ENCODE measurements around the gene TBCD. TPM values are rescaled to one million over a fixed set of nuclear protein-coding genes. Genes with fewer than 3 reads are reported as not detected.

Gene TBCD
- total RNA-seq, 1 donor from 2014 or later = 104 TPM

GRCh38 chr17:82797061-82797460 lies 45.2 kb downstream of the TBCD start:
- peak overlapping the region; percentile 24 for H3K27ac Mint-ChIP-seq

GRCh38 chr17:82798752-82799151 lies 46.9 kb downstream of the TBCD start:
- no peaks in the 10 kb centered on the region for H3K27me3 Mint-ChIP-seq
- peaks cover 18% of the 10 kb centered on the region for H3K4me1 Mint-ChIP-seq (ENCODE audit: unreplicated experiment)
- peaks cover 27% of the 10 kb centered on the region for H3K36me3 Mint-ChIP-seq
- DNase-seq (ENCODE audit: extremely low spot score, unreplicated experiment) = no peak
- H3K9me3 Mint-ChIP-seq = peaks cover 5% of the 10 kb centered on the region
- H3K4me3 Mint-ChIP-seq = no peak overlapping the region
- no peak overlapping the region for H3K27ac Mint-ChIP-seq
- TF ChIP-seq CTCF (conservative IDR thresholded peaks at IDR 0.05) = no peak

More at GRCh38 chr17:82797061-82797460, 45.2 kb downstream of the TBCD start:
- Mint-ChIP-seq H3K4me3 (no peak overlapping the region), H3K36me3 (peaks cover 20% of the 10 kb centered on the region), H3K9me3 (peaks cover 5% of the 10 kb centered on the region), H3K4me1 (ENCODE audit: unreplicated experiment) (peaks cover 21% of the 10 kb centered on the region), H3K27me3 (no peaks in the 10 kb centered on the region)
- no peak for DNase-seq (ENCODE audit: extremely low spot score, unreplicated experiment)
- no peak for TF ChIP-seq CTCF (conservative IDR thresholded peaks at IDR 0.05)

GRCh38 chr17:82799591-82799990 lies 47.7 kb downstream of the TBCD start:
- Mint-ChIP-seq H3K36me3 (peaks cover 27% of the 10 kb centered on the region), H3K4me1 (ENCODE audit: unreplicated experiment) (peaks cover 11% of the 10 kb centered on the region), H3K27me3 (no peaks in the 10 kb centered on the region), H3K4me3 (no peak overlapping the region), H3K9me3 (peaks cover 5% of the 10 kb centered on the region), H3K27ac (no peak overlapping the region)
- no peak for TF ChIP-seq CTCF (conservative IDR thresholded peaks at IDR 0.05)
- no peak for DNase-seq (ENCODE audit: extremely low spot score, unreplicated experiment)

- Mint-ChIP-seq H3K27ac (no peak overlapping the region), H3K36me3 (peaks cover 24% of the 10 kb centered on the region)
- TF ChIP-seq CTCF (conservative IDR thresholded peaks at IDR 0.05) = no peak
Measured at GRCh38 chr17:82800885-82801284, 49.0 kb downstream of the TBCD start.

GRCh38 chr17:82801377-82801970 lies 49.6 kb downstream of the TBCD start:
- Mint-ChIP-seq H3K36me3 (peaks cover 24% of the 10 kb centered on the region), H3K4me3 (no peak overlapping the region), H3K4me1 (ENCODE audit: unreplicated experiment) (peaks cover 5% of the 10 kb centered on the region)

More at GRCh38 chr17:82800885-82801284, 49.0 kb downstream of the TBCD start:
- no peak for DNase-seq (ENCODE audit: extremely low spot score, unreplicated experiment)
- Mint-ChIP-seq H3K9me3 (peaks cover 5% of the 10 kb centered on the region), H3K27me3 (no peaks in the 10 kb centered on the region), H3K4me3 (no peak overlapping the region), H3K4me1 (ENCODE audit: unreplicated experiment) (peaks cover 5% of the 10 kb centered on the region)

More at GRCh38 chr17:82801377-82801970, 49.6 kb downstream of the TBCD start:
- Mint-ChIP-seq H3K9me3 (peaks cover 5% of the 10 kb centered on the region), H3K27ac (no peak overlapping the region), H3K27me3 (no peaks in the 10 kb centered on the region)
- no peak for TF ChIP-seq CTCF (conservative IDR thresholded peaks at IDR 0.05)
- DNase-seq (ENCODE audit: extremely low spot score, unreplicated experiment) = no peak

All from type B pancreatic cell (in vitro differentiated cells).